Measurements from ENCODE around the gene PCSK2. TPM values are rescaled to one million over a fixed set of nuclear protein-coding genes. Genes with fewer than 3 reads are reported as not detected.

The PCSK2 gene
- total and polyA plus RNA-seq, 4 donors, result 0.08 to 0.14 (median 0.09) TPM; not detected in 1

DNA sequence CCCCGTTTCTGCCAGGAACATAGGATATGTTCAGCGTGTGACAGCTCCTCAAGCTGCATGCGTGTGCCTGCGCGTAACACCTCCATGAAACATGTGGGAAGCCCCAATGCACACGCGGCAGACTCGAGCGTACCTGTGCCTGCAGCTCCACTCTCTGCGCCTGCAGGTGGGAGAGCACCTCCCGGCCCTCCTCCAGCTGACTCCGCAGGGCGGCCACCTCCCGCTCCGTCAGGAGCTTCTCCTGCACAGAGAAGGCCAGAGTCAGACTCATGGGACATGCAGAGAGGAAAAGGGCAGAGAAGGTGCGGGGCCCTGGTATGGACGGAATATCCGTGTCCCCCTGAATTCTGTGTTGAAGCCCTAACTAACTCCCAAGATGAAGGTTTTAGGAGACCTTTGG lies 281.9 kb downstream of the PCSK2 start:
- 91% methylated on average over 18 of the region's 18 CpGs for WGBS
- TF ChIP-seq, protein P1, sequence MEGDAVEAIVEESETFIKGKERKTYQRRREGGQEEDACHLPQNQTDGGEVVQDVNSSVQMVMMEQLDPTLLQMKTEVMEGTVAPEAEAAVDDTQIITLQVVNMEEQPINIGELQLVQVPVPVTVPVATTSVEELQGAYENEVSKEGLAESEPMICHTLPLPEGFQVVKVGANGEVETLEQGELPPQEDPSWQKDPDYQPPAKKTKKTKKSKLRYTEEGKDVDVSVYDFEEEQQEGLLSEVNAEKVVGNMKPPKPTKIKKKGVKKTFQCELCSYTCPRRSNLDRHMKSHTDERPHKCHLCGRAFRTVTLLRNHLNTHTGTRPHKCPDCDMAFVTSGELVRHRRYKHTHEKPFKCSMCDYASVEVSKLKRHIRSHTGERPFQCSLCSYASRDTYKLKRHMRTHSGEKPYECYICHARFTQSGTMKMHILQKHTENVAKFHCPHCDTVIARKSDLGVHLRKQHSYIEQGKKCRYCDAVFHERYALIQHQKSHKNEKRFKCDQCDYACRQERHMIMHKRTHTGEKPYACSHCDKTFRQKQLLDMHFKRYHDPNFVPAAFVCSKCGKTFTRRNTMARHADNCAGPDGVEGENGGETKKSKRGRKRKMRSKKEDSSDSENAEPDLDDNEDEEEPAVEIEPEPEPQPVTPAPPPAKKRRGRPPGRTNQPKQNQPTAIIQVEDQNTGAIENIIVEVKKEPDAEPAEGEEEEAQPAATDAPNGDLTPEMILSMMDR (IDR thresholded peaks at IDR 0.05; ENCODE audit: low read depth, low read length, missing input control), result no peak
- TF ChIP-seq YY1 (IDR thresholded peaks at IDR 0.05) (no peak), HNF4A (conservative IDR thresholded peaks at IDR 0.05) (no peak), NR2F2 (IDR thresholded peaks at IDR 0.05) (no peak), EGR1 (IDR thresholded peaks at IDR 0.05; ENCODE audit: low read depth in 2 of 2) (no peak), TAF1 (conservative IDR thresholded peaks at IDR 0.05) (no peak), GABPA (IDR thresholded peaks at IDR 0.05 in 1 of 2, conservative IDR thresholded peaks at IDR 0.05 in 1 of 2) (no peak), SP1 (IDR thresholded peaks at IDR 0.05) (no peak)
- TF ChIP-seq, protein P2, sequence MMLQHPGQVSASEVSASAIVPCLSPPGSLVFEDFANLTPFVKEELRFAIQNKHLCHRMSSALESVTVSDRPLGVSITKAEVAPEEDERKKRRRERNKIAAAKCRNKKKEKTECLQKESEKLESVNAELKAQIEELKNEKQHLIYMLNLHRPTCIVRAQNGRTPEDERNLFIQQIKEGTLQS (IDR thresholded peaks at IDR 0.05), result no peak
- H3K4me1 ChIP-seq (ENCODE audit: control insufficient read depth in 4 of 4, insufficient read depth in 4 of 4, low read length in 3 of 4), result peaks cover 0 to 12% (median 5%) of the 10 kb centered on the region in 4 donors
- no peak overlapping the region for H3K4me3 ChIP-seq (ENCODE audit: low read depth in 1 of 3, low read length in 3 of 3)
- no peaks in the 10 kb centered on the region for H3K9me3 ChIP-seq (ENCODE audit: control insufficient read depth in 4 of 4, low read length in 3 of 4)
- H3K27ac ChIP-seq (ENCODE audit: low read depth in 1 of 2, low read length in 2 of 2), result no peak overlapping the region
- no peak for DNase-seq (ENCODE audit: low spot score)
- H3K9ac ChIP-seq (ENCODE audit: low read depth in 1 of 2, low read length in 2 of 2), result no peak overlapping the region
- no peaks in the 10 kb centered on the region for H3K36me3 ChIP-seq (ENCODE audit: control insufficient read depth in 4 of 4, insufficient read depth in 3 of 4, low read depth in 1 of 4, low read length in 3 of 4)
- no peaks in the 10 kb centered on the region for H3K27me3 ChIP-seq (ENCODE audit: control insufficient read depth in 4 of 4, insufficient read depth in 4 of 4, low read length in 3 of 4)

DNA sequence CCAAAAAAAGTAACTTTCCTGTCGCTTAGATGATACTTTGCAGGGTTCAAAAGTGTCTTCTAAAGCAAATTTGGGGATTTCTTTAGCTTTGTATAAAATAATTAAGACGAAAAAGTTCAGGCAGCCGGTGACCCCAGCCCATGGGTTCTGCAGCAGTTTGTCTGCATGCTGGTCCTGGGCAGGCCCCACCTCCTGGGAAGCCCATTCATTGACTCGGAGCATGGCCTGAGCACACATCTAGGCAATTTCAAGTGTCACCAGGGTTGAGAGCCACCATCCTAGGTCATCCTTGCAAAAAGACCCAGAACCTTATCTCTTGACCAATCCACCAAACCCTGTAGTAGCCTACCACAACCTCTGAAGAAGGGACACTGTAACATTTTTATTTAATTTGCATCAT lies 283.7 kb downstream of the PCSK2 start:
- Histone ChIP-seq H3K27ac (ENCODE audit: low read depth in 1 of 2, low read length in 2 of 2) (no peak overlapping the region), H3K27me3 (ENCODE audit: control insufficient read depth in 4 of 4, insufficient read depth in 4 of 4, low read length in 3 of 4) (no peaks in the 10 kb centered on the region), H3K9me3 (ENCODE audit: control insufficient read depth in 4 of 4, low read length in 3 of 4) (no peaks in the 10 kb centered on the region), H3K9ac (ENCODE audit: low read depth in 1 of 2, low read length in 2 of 2) (no peak overlapping the region), H3K4me3 (ENCODE audit: low read depth in 1 of 3, low read length in 3 of 3) (no peak overlapping the region), H3K36me3 (ENCODE audit: control insufficient read depth in 4 of 4, insufficient read depth in 3 of 4, low read depth in 1 of 4, low read length in 3 of 4) (no peaks in the 10 kb centered on the region), H3K4me1 (ENCODE audit: control insufficient read depth in 4 of 4, insufficient read depth in 4 of 4, low read length in 3 of 4) (peaks cover 0 to under 1% (median 0%) of the 10 kb centered on the region in 4 donors)
- no peak for TF ChIP-seq NR2F2 (IDR thresholded peaks at IDR 0.05)
- no peak for TF ChIP-seq HNF4A (conservative IDR thresholded peaks at IDR 0.05)
- TF ChIP-seq, protein P1 (IDR thresholded peaks at IDR 0.05; ENCODE audit: low read depth, low read length, missing input control), result no peak
- no peak for TF ChIP-seq FOXA1 (IDR thresholded peaks at IDR 0.05)
- no peak for TF ChIP-seq EGR1 (IDR thresholded peaks at IDR 0.05; ENCODE audit: low read depth in 2 of 2)
- no peak for TF ChIP-seq ZBTB33 (IDR thresholded peaks at IDR 0.05)
- TF ChIP-seq REST (IDR thresholded peaks at IDR 0.05), result no peak
- no peak for TF ChIP-seq FOXA2 (IDR thresholded peaks at IDR 0.05)
- 79% methylated on average over 4 of the region's 4 CpGs for WGBS
- DNase-seq (ENCODE audit: low spot score), result no peak

All from liver (tissue), 9 donors.